A549 (cell line): ENCODE data around the gene ARHGEF28.

Experiments used
- POLR2A ChIP-seq: IDR thresholded peaks from 2 replicates; pipeline ENCODE4 v1.6.1; 2012; ENCODE audit warnings: mild to moderate bottlenecking, low read length
- RARB ChIP-seq: fragments of 250-450 bp; sonication (Bioruptor Pico); IDR thresholded peaks from 2 replicates; pipeline ENCODE4 v1.8.0; 2021; ENCODE audit warnings: mild to moderate bottlenecking, moderate library complexity
- RFX5 ChIP-seq: fragments of 450-650 bp; IDR thresholded peaks from 2 replicates; pipeline ENCODE4 v1.7.1; 2014; ENCODE audit warnings: antibody characterized with exemption, mild to moderate bottlenecking, moderate library complexity
- TF ChIP-seq, protein P1 (sequence below): IDR thresholded peaks from 2 replicates; pipeline ENCODE4 v1.6.1; 2012
- TF ChIP-seq, protein P2 (sequence below): fragments of >200 bp; sonication (Bioruptor Twin); formaldehyde crosslinking; IDR thresholded peaks from 3 replicates; pipeline ENCODE4 v1.5.1; 2016

DNA sequence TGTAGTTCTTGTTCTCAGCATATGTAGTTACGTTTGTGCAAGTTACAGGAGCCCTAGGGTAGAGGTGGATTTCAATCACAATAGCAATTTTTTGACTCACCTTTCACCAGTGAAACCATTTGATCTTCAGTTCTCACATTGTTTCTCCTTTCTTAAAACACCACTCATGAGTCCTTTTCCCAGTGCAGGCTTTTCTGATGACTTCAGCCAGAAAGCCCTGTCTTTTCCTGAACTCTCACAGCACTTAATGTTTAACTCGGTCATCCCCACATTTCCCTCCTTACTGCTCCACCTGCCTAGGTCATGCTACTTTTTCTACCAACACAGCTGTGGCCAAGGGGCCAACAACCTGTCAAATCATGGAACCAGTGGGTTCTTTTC is 37.9 kb downstream of the ARHGEF28 start:
- TF ChIP-seq, protein P1, sequence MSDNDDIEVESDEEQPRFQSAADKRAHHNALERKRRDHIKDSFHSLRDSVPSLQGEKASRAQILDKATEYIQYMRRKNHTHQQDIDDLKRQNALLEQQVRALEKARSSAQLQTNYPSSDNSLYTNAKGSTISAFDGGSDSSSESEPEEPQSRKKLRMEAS: no peak
- TF ChIP-seq, protein P2, sequence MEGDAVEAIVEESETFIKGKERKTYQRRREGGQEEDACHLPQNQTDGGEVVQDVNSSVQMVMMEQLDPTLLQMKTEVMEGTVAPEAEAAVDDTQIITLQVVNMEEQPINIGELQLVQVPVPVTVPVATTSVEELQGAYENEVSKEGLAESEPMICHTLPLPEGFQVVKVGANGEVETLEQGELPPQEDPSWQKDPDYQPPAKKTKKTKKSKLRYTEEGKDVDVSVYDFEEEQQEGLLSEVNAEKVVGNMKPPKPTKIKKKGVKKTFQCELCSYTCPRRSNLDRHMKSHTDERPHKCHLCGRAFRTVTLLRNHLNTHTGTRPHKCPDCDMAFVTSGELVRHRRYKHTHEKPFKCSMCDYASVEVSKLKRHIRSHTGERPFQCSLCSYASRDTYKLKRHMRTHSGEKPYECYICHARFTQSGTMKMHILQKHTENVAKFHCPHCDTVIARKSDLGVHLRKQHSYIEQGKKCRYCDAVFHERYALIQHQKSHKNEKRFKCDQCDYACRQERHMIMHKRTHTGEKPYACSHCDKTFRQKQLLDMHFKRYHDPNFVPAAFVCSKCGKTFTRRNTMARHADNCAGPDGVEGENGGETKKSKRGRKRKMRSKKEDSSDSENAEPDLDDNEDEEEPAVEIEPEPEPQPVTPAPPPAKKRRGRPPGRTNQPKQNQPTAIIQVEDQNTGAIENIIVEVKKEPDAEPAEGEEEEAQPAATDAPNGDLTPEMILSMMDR: no peak
- TF ChIP-seq POLR2A (no peak), RFX5 (no peak), RARB (CRISPR knock-in tag) (no peak)
